ENCODE results near the gene CASP7. TPM values are rescaled to one million over a fixed set of nuclear protein-coding genes. Genes with fewer than 3 reads are reported as not detected.

The CASP7 gene
- total RNA-seq, 1 experiment from 2014 or later: 38.2 TPM

DNA sequence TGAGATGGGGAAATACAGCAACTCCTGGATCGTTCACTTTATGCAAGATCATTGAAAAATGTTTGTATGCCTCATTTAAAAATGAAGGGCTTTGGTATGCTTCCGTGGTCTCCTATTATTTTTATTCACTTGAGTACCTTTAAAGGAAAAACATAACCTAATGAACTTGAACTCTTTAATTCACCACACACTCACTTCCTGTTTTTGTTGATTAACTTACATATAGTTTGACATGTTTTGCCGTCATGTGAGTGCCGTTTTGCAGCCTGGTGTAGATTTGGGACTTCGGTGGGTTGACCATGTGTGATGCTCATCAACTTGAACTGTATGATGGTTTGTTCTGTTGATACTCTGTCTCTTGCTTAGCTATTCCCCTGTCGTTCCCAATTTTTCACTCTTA is 28.9 kb downstream of the CASP7 start:
- POLR2A ChIA-PET: no interaction called here
- CTCF ChIA-PET: no interaction called here
- intact Hi-C loops (cut with micrococcal nuclease; ENCODE audit: unreplicated experiment) (loop anchor here (10.0 kb wide), 1 partner anchor 136 kb away; no protein-coding TSS in a partner anchor), in situ Hi-C loops (cut with HindIII; ENCODE audit: low pct_unique_long_range_greater_than_20kb, low sequenced_read_pairs) (no loop called here)
- DNase-seq (ENCODE audit: low read depth, low spot score): no peak
- BruUV-seq (replicated peaks): no TSS peak
- Histone ChIP-seq H3K27ac (ENCODE audit: low read length) (no peak overlapping the region), H3K9me3 (ENCODE audit: control insufficient read depth, insufficient read depth, low read depth, low read length) (no peaks in the 10 kb centered on the region), H3K4me1 (ENCODE audit: control insufficient read depth, insufficient read depth, low read length) (no peaks in the 10 kb centered on the region), H3K27me3 (ENCODE audit: control insufficient read depth, insufficient read depth, low read length) (no peaks in the 10 kb centered on the region), H3K4me3 (ENCODE audit: low read depth in 2 of 2, low read length in 2 of 2) (no peak overlapping the region), H3K36me3 (ENCODE audit: control insufficient read depth, insufficient read depth, low read length) (no peaks in the 10 kb centered on the region)
- ATAC-seq: no peak
- TF ChIP-seq TCF7L2 (IDR thresholded peaks at IDR 0.05; ENCODE audit: low read depth, low read length): no peak
- TF ChIP-seq, protein P1, sequence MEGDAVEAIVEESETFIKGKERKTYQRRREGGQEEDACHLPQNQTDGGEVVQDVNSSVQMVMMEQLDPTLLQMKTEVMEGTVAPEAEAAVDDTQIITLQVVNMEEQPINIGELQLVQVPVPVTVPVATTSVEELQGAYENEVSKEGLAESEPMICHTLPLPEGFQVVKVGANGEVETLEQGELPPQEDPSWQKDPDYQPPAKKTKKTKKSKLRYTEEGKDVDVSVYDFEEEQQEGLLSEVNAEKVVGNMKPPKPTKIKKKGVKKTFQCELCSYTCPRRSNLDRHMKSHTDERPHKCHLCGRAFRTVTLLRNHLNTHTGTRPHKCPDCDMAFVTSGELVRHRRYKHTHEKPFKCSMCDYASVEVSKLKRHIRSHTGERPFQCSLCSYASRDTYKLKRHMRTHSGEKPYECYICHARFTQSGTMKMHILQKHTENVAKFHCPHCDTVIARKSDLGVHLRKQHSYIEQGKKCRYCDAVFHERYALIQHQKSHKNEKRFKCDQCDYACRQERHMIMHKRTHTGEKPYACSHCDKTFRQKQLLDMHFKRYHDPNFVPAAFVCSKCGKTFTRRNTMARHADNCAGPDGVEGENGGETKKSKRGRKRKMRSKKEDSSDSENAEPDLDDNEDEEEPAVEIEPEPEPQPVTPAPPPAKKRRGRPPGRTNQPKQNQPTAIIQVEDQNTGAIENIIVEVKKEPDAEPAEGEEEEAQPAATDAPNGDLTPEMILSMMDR (IDR thresholded peaks at IDR 0.05): no peak
- TF ChIP-seq SIN3A (IDR thresholded peaks at IDR 0.05; ENCODE audit: borderline replicate concordance, insufficient read depth, low read depth, low read length): no peak
- TF ChIP-seq POLR2AphosphoS5 (IDR thresholded peaks at IDR 0.05; ENCODE audit: low read depth, low read length): no peak
- TF ChIP-seq, protein P2, sequence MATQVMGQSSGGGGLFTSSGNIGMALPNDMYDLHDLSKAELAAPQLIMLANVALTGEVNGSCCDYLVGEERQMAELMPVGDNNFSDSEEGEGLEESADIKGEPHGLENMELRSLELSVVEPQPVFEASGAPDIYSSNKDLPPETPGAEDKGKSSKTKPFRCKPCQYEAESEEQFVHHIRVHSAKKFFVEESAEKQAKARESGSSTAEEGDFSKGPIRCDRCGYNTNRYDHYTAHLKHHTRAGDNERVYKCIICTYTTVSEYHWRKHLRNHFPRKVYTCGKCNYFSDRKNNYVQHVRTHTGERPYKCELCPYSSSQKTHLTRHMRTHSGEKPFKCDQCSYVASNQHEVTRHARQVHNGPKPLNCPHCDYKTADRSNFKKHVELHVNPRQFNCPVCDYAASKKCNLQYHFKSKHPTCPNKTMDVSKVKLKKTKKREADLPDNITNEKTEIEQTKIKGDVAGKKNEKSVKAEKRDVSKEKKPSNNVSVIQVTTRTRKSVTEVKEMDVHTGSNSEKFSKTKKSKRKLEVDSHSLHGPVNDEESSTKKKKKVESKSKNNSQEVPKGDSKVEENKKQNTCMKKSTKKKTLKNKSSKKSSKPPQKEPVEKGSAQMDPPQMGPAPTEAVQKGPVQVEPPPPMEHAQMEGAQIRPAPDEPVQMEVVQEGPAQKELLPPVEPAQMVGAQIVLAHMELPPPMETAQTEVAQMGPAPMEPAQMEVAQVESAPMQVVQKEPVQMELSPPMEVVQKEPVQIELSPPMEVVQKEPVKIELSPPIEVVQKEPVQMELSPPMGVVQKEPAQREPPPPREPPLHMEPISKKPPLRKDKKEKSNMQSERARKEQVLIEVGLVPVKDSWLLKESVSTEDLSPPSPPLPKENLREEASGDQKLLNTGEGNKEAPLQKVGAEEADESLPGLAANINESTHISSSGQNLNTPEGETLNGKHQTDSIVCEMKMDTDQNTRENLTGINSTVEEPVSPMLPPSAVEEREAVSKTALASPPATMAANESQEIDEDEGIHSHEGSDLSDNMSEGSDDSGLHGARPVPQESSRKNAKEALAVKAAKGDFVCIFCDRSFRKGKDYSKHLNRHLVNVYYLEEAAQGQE (IDR thresholded peaks at IDR 0.05; ENCODE audit: insufficient read depth in 1 of 2, low read depth in 2 of 2, low read length in 1 of 2): no peak

DNA sequence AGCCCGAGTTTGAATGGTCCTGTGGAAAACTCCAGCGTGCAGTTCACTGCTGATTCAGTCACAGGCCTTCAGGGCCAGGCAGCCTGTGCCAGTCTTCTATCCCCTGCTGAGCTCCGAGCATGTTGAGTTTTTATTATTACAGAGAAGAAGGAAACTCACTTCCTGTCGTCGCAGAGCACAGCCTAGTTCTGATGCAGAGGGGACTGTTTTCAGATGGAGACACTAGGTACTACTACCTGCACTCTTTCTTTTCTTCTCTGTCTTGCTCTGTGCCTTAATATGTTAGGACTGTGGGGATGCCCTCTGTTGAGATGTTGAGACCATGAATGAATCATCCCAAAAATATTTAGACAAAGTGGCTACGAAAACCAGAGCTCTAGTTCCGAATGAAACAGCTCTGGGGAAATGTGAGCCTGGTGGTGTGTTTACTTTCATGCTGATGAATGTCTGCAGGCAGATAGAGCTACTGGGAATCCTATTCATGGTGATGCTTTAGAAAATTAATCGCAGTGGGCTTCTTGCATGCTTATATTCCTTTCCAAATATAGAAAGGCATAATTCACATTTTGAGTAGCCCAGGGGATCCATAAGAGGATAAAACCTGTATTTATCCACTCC is 29.6 kb downstream of the CASP7 start:
- intact Hi-C loops (cut with micrococcal nuclease; ENCODE audit: unreplicated experiment): loop anchor here (10.0 kb wide), 1 partner anchor 135 kb away; no protein-coding TSS in a partner anchor
- Histone ChIP-seq H3K27me3 (ENCODE audit: control insufficient read depth, insufficient read depth, low read length) (no peaks in the 10 kb centered on the region), H3K36me3 (ENCODE audit: control insufficient read depth, insufficient read depth, low read length) (no peaks in the 10 kb centered on the region), H3K9me3 (ENCODE audit: control insufficient read depth, insufficient read depth, low read depth, low read length) (no peaks in the 10 kb centered on the region), H3K27ac (ENCODE audit: low read length) (no peak overlapping the region), H3K4me3 (ENCODE audit: low read depth in 2 of 2, low read length in 2 of 2) (no peak overlapping the region), H3K4me1 (ENCODE audit: control insufficient read depth, insufficient read depth, low read length) (no peaks in the 10 kb centered on the region)
- in situ Hi-C loops (cut with HindIII; ENCODE audit: low pct_unique_long_range_greater_than_20kb, low sequenced_read_pairs): no loop called here
- BruUV-seq (replicated peaks): no TSS peak
- CTCF ChIA-PET: no interaction called here
- ATAC-seq: 0 out of 2 replicates have a peak, but pooled peaks have one; percentile 7
- POLR2A ChIA-PET: no interaction called here
- no peak for TF ChIP-seq POLR2AphosphoS5 (IDR thresholded peaks at IDR 0.05; ENCODE audit: low read depth, low read length)
- no peak for TF ChIP-seq TCF7L2 (IDR thresholded peaks at IDR 0.05; ENCODE audit: low read depth, low read length)
- TF ChIP-seq, protein P1 (IDR thresholded peaks at IDR 0.05): no peak
- TF ChIP-seq, protein P2 (IDR thresholded peaks at IDR 0.05; ENCODE audit: insufficient read depth in 1 of 2, low read depth in 2 of 2, low read length in 1 of 2): no peak
- no peak for TF ChIP-seq SIN3A (IDR thresholded peaks at IDR 0.05; ENCODE audit: borderline replicate concordance, insufficient read depth, low read depth, low read length)
- DNase-seq (ENCODE audit: low read depth, low spot score): no peak

Data from Panc1 (cell line).